Fibroblast of skin of abdomen (primary cell): Measurements from ENCODE around the gene MAB21L4.

Source experiments
- DNase-seq: peaks from one replicate; pipeline ENCODE4 v3.0.0-alpha.2; 2013

MAB21L4 gene

DNA sequence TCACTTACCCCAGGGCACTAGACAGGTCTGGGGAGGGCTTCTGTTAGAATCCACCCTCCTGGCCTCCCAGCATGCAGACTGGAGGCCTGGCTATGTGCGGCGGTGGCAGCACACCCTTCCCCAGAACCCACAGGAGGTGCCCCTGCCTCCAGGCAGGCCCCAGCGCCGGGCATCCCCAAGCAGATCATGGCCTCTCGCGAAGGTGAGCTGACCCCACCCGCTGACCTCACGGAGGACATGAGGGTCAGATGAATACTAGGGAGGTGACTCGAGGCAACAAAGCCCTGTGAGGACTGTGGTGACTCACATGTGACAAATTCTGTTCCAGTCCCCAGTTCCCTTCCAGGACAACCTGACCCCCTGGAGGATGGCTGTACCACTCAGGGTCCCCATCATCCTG, 1.9 kb downstream of the MAB21L4 start:
- DNase-seq, result no peak

DNA sequence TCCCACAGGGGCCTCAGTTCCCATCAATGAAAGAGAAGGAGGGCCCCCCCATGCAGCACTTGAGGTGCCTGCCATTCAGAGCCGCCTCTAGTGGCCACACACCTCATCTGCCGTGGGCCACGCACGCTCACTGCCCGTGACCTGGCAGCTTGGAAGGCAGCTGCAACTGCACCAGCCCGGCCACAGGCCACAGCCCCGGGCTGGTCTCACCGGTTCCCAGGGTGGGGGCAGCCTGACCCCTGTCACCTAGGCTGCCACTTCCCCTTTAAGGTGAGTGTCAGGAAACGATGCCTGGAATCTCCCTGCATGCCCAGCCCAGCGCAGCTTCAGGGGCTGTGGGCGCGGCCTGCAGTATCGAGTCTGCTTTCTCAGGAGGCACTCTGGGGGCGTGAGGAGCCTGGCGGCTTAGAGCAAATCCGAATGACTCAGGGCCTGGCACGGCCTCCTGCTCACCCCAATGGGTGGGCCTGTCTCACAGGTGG, 2.6 kb downstream of the MAB21L4 start:
- no peak for DNase-seq

- no peak for DNase-seq
These were observed 3.0 kb downstream of the MAB21L4 start for GRCh38 chr2:240892925-240893324.

DNA sequence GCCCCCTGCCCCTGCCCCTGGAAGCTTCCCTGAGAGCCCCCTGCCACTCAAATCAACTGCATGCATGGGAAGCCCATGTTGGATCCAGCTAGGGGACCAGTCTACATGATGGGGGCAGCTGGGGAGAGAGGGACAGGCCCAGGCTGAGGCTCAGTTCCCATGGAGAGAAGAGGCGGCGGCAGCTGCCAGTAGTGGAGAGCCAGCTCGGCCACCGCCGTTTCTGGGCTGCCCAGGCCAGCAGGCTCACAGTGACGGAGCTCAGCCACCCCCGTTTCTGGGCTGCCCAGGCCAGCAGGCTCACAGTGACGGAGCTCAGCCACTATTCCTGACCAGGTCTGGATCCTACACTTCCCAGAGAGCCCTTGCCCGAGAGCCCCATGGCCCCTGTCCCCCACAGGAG, 3.6 kb downstream of the MAB21L4 start:
- no peak for DNase-seq

- DNase-seq, result no peak
These were observed 4.2 kb downstream of the MAB21L4 start for GRCh38 chr2:240891492-240892340.

DNA sequence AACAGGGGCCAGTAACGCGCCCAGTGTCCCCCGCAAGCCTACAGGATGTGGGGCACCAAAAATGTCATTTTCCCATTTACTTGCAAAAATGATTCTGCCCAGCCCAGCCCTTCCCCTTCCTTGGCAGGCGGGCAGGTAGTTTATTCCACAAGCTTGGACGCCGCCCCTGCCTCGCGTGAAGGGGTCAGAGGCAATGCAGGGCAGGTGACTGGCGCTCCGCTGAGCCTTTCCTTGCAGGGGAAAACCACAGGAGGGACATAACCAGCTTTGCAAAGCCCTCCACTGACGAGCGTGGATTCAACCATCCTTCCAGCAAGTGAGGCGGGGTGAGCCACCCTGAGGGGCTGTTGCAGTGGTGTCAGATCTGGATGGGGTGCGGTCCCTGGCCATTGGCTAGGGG, 5.3 kb downstream of the MAB21L4 start:
- no peak for DNase-seq

DNA sequence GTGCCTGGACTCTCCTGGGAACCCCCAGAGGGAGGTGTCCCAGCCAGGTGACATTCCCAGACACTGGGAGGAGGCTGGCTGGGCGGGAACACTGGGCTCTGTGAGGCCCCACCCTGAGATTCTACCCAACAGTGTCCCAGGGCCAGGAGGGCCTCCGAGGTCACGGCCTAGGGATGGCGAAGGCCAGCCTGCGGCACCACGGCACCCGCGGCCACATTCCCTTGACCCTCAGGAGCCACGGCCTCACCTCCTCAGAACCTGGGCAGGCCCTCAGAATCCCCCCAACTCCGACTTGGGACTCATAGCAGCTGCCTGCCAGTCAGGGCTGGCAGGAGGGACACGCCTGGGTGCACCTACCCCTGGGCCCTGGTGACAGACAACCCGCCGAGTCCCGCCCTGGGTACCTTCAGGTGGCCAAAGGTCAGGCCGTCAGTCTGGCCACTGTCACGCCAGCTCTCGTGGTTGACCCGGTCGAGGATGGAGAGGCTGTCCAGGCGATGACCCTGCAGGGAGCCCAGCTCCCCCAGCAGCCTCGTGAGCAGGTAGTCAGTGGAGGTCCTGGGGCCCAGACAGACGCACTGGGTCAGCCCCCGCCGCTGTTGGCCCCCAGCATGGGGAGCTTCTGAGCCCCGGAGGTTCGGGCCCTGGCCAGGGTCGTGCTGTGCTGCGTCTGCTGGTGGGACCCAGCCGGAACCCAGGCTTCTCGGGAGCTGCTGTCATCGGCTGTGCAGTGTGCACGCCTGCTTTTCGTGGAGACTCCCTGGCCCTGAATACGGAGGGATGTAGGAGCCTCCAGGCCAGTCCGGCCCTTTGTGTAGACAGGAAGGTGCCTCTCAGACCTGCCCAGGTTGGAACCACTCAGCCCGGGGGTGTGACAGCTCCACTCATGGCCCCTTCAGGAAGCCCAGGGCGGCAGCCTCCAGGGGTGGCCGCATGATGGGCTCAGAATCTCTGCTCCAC, 6.1 kb downstream of the MAB21L4 start:
- no peak for DNase-seq

GRCh38 chr2:240888890-240889573, 6.9 kb downstream of the MAB21L4 start:
- DNase-seq, result no peak

- no peak for DNase-seq
These were observed 7.6 kb downstream of the MAB21L4 start for GRCh38 chr2:240888130-240888889.

- DNase-seq, result no peak
These were observed 8.3 kb downstream of the MAB21L4 start for GRCh38 chr2:240887631-240888030.

DNA sequence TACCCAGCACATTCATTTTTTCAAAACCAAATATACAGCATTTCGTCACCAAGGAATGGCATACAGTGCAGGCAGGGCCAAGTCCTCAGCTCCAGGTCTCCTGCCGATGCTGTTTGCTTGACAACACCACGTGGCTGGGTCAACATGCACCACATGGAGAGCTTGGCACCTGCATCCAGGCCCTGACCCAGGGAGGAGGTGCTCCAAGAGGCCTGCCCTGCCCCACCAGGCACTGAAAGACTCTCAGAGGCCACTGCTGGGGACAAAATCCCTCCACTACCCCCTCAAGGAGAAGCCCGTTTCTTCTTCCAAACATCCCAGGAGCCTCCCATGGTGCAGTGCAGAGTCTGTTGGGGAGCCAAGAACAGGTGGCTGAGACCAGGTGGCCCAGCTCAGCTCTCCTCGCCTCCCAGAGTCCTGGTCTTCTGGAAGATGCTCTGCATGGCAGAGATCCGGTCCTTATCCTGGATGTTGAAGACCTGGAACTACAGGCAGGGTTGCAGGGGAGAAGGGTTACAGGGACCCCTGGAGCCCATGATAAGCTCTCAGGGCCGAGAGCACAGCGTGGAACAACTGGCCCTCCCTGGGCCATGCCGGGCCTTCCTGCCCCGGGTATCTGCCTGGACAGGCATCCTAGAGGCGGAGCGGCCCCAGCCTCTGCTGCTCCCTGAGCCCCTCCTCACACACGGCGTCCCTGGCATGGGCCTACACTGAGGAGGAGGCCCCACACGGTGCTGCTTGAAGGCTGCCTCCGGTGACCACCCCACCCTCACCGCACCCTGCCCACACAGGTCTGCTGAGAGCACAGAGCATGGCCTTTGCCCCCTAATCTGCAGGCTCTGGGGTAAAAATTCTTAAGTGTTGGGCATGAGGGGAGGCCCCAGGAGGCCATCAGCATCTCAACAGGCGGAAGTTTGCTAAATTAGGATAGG, 9.0 kb downstream of the MAB21L4 start:
- DNase-seq, result no peak

GRCh38 chr2:240886023-240886565, 9.9 kb downstream of the MAB21L4 start:
- DNase-seq, result no peak

DNA sequence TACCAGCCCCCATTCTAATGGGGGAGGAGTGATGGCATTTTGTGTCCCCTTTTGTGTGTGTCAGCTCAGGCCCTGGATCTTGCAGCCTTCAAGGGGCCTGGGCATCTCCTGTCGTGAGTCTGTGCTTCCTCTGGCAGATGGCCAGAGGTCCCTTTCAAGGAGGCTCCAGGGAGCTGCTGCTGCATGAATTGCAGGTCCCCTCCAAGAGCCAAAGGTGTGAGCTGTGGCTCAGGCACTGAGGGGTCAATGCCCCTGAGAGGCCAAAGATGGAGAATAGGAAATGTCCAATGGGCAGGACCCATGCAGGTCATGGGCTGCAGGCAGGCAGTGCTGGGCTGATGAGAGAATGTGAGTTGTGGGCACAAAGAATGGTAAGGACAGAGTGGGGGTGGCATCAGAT, 10.4 kb downstream of the MAB21L4 start:
- no peak for DNase-seq

DNA sequence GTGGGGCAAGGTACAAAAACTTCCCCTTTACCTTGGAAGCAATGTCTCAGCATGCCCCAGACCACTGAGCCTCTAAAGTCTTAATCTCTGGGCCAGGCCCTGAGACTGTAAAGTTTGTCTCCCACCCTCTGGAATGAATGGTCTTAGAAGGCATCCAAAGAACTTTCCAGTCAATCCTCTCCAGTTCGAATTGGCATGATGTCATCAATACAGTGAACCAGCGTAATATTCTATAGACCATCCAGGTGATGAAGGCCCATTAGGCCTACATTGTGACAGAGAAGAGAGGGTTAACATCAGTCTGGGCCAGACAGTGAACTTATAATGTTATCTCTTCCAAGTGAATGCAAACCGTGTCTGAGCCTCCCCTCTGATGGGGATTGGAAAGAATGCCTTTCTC, 11.2 kb downstream of the MAB21L4 start:
- no peak for DNase-seq

DNA sequence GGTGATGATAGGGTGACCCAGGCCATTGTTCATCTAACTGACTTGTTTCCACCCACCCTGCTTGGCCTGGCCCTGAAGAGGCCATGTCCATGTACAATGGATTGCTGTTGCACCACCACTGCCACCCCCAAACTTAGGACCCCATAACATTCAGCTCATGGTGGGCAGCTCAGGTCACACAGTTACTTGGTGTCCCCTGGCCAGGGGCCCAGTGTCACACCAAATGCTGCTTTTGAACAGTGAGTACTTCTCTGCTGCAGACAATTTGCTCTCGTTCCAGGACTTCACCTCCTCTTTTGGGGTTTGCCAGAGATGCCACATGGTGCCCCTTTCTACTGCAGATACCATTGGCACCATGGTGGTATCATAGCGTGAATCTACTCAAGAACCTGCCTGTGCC, 11.7 kb downstream of the MAB21L4 start:
- DNase-seq, result no peak

DNA sequence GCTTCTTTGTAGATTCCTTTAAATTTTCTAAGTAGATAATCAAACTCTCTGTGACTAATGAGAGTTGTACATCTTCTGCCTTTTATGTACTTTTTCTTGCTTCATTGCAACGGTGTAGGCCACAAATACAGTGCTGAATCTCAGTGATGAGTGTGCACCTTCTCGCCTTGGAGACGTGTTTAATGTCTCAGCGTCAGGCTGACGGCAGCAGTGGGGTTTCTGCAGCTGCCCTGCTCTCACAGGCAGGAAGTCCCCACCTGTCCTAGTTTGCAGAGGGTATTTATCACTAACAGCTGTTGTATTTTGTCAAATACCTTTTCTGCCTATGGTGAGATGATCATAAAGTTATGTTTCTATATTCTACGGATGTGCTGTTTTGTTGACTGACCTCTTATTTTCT, 14.0 kb downstream of the MAB21L4 start:
- DNase-seq, result no peak

- no peak for DNase-seq
These were observed 16.9 kb downstream of the MAB21L4 start for GRCh38 chr2:240879105-240879504.

GRCh38 chr2:240878341-240878936, 17.5 kb downstream of the MAB21L4 start:
- DNase-seq, result no peak

DNA sequence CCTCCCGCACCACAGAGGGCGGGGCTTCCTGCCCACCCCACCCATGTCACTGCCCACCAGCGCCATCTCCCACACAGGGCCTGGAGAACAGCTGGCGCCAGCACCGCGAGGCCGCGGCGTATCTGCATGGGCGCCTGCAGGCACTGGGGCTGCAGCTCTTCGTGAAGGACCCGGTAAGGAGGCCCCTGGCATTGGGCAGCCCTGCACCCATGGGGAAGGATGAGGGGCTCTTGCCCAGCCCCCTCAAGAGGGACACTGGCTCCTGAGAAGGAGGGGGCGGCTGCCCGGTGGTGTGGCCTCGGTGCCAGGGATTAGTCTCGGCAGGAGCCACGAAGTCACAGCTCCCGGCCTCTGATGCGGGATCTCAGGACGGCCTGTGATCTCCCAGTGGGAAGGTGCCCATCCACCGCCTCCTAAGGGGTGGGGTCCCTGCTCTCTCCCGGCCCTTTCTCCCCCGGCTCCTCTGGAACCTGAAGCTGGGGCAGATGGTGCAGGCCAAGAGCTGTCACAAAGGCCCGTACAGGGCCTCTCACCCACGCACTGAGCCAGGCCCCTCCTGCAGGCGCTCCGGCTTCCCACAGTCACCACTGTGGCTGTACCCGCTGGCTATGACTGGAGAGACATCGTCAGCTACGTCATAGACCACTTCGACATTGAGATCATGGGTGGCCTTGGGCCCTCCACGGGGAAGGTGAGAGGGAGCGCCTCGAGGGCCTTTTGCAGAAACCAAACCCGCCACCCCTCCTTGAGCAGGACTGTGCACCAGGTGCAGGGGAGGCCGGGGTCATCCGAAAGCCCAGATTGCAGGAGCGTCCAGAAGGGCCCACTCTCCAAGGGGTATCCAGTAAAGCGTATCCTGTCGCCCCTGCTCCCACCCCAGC, 18.3 kb downstream of the MAB21L4 start:
- no peak for DNase-seq
